Endometrial microvascular endothelial cells (primary cell): ENCODE results near the gene GABRR2. TPM values are rescaled to one million over a fixed set of nuclear protein-coding genes. Genes with fewer than 3 reads are reported as not detected.

ENCODE experiments used
- in situ Hi-C: cut with HindIII; loops from 2 replicates; pipeline ENCODE4 v1.10.0; 2017; ENCODE audit warnings: low sequenced_read_pairs, low pct_unique_long_range_greater_than_20kb; ENCODE audit errors: inconsistent ontology term
- total RNA-seq: library from RNA; depleted of rRNA; stranded (reverse); fragments of >200 nt; gene quantifications from one replicate; pipeline ENCODE4 v1.2.3, GENCODE V29; 2015; ENCODE audit errors: inconsistent ontology term

Gene GABRR2
- total RNA-seq: not detected

- in situ Hi-C loops: no loop called here
These were observed at the start of gene GABRR2 for GRCh38 chr6:89315249-89315885. Gene GABRR2, minus strand, starts transcription at chr6:89315299. Its CDS starts 134 bp downstream, at chr6:89315165.

GRCh38 chr6:89364586-89364985 lies 49.5 kb upstream of the GABRR2 start:
- in situ Hi-C loops: loop anchor here (25.0 kb wide), 1 partner anchor 402 kb away; the partner anchor contains the start of gene RNGTT

GRCh38 chr6:89361171-89361570 lies 46.1 kb upstream of the GABRR2 start:
- in situ Hi-C loops: loop anchor here (25.0 kb wide), 1 partner anchor 399 kb away; the partner anchor contains the start of gene RNGTT

DNA sequence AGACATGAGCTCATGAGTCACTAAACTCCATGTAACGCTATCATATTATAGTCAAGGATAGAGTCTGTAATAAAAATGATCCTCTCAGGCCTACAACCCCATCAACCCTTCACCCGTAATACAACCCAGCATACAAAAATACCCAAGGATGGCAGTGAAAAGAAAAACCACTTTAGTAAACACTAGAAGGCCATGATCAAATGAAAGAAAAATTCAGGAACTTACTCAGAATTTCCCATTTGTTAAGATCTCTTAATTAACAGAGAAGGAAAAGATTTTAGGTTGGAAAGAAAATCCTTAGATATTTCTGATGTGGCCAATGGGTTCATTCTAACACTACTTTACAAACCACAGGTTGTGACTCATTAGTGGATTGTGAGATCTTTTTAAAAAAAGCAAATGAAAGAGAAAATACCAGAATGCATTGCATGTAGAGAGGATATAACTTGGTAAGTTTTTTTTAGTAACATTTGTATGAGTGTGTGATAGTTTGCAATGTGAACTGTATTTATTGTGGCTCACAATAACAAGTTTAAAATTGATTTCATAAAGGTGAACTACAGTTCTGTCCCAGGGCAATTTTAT lies 45.4 kb upstream of the GABRR2 start:
- in situ Hi-C loops: loop anchor here (25.0 kb wide), 1 partner anchor 398 kb away; the partner anchor contains the start of gene RNGTT

DNA sequence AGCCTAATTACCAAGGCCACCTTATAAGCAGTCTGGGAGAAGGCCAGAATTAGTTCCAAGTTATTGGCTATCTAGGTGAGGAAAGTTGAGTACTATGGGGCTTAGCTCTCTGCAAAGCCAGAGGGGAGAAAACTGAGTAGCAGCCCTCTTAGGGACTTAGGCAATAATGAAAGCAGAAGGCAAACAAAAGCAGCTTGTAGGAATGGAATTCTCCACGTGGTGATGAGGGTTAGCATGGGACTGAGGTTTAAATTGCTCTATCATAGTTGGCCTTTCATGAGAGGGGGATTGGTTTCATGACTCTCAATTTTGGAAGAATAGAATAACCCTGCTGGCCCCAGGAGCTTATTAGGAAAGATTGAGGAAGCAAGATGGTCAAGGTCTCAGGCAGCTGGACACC lies 44.5 kb upstream of the GABRR2 start:
- in situ Hi-C loops: loop anchor here (25.0 kb wide), 1 partner anchor 397 kb away; the partner anchor contains the start of gene RNGTT

- in situ Hi-C loops: loop anchor here (25.0 kb wide), 1 partner anchor 395 kb away; the partner anchor contains the start of gene RNGTT
These were observed 42.3 kb upstream of the GABRR2 start for GRCh38 chr6:89357390-89357789.

DNA sequence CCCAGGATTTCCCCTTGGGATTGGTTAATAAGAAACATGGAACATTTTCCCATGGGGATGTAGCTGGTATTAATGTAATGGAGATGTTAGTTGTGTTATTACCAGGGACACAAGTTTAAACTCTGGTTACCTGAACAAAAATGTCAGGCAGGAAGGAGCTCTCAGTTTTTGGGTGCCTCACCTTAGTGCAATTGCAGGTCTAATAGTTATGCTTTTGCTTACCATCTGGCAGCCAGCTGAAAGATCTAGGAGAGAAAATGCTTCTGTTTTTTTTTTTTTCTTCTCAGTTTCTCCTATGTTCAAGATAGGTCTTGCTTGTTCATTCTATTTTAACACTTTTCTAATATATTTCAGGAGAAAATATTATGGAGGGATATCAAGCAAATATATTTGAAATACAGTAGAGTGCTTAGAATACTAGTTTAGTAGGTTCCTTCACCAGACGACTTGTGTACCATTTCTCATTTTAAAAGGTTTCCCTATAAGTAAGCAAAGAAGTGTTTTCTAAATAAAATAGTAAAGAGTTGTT lies 41.6 kb upstream of the GABRR2 start:
- in situ Hi-C loops: loop anchor here (25.0 kb wide), 1 partner anchor 394 kb away; the partner anchor contains the start of gene RNGTT

- in situ Hi-C loops: loop anchor here (25.0 kb wide), 1 partner anchor 393 kb away; the partner anchor contains the start of gene RNGTT
These were observed 40.6 kb upstream of the GABRR2 start for GRCh38 chr6:89355511-89356194.

- in situ Hi-C loops: loop anchor here (25.0 kb wide), 1 partner anchor 392 kb away; the partner anchor contains the start of gene RNGTT
These were observed 38.7 kb upstream of the GABRR2 start for GRCh38 chr6:89353702-89354392.

DNA sequence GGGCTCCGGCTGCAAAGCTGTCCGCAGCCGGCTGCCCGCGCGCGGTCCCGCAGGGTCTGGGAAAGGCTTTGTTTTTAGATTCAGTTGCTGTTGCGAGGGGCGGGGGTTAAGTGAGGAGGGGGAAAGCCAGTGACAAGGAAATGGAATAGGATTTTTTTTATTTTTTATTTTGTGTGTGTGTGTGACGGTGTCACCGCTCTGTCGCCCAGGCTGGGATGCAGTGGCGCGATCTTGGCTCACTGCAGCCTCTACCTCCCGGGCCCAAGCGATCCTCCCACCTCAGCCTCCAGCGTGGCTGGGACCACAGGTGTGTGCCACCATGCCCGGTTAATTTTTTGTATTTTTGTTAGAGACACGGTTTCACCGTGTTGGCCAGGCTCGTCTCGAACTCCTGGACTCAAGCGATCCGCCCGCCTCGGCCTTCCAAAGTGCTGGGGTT lies 38.0 kb upstream of the GABRR2 start:
- in situ Hi-C loops: loop anchor here (25.0 kb wide), 1 partner anchor 391 kb away; the partner anchor contains the start of gene RNGTT

DNA sequence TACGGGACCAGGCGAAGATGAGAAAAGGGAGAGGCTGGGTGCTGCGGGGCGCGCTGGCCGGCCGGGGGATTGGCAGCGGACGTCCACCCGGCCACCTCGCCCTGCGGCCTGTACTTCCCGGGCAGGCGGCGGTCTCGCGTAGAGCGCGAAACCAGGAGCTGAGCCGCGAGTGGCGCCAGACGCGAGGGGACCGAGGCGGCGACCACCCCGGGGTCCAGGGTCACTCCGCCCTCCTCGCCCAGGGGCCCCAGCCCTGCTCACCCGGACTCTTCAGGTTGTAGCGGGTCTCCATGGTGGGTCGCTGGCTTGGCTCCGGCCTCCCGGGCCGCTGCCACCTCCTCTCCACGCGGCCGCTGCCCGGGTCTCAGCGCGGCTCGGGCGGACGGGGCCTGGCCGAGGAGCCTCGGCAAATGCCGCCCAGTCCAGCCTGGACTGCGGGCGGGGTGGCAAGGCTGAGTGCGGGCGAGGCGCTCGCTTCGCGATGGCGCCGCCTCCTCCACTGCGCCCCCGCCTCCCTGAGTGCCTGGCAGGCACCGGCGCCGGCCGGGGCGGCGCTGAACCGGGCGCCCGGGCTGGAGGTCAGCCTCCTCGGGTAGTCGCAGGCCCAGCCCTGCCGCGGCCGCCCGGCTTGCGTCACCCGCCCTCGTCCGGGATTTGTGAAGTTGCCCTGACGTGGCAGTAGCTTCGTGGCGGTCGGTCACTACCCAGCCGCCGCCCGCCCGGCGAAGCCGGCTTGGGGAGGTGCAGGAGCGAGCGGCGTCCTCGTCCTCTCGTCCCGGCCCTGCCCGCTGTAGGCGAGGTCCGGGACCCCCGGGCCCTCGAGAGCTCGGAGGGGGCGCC lies 37.4 kb upstream of the GABRR2 start, which contains the start of gene UBE2J1:
TSS of gene UBE2J1 (minus strand) at position 445 of the 840 bp plus-strand sequence. CDS start at position 292, 153 bp downstream.
- in situ Hi-C loops: loop anchor here (25.0 kb wide), 1 partner anchor 390 kb away; the partner anchor contains the start of gene RNGTT

DNA sequence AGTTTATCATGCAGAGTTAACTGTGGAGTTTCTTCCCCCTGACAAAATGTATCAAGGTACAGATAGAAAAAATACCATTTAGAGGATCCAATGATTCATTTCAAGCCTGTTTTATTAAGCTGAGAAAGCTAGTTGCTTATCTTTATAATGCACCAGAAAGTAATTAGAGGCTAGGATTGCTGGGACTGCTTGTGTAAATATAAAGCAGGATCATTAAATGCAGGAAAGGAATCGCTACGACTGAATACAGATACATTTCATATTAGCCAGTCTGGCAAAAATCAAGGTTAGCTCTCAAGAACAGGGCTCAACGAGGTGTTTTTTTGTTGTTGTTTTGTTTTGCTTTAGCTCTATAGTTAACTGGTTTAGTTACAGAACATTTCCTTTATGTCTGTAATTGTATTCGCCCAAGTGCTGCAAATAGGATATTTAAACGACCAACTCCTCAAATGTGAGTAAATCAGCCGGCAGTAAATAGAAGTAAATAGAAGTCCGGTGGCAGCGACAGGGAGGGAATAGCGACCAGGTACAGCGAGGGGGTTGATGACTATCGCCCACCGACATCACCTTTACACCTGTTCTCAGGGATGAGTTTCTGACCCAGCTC lies 36.7 kb upstream of the GABRR2 start:
- in situ Hi-C loops: loop anchor here (25.0 kb wide), 1 partner anchor 389 kb away; the partner anchor contains the start of gene RNGTT

- in situ Hi-C loops: loop anchor here (25.0 kb wide), 1 partner anchor 388 kb away; the partner anchor contains the start of gene RNGTT
These were observed 35.3 kb upstream of the GABRR2 start for GRCh38 chr6:89350281-89350966.

- in situ Hi-C loops: no loop called here
These were observed 33.3 kb upstream of the GABRR2 start for GRCh38 chr6:89348372-89348771.

DNA sequence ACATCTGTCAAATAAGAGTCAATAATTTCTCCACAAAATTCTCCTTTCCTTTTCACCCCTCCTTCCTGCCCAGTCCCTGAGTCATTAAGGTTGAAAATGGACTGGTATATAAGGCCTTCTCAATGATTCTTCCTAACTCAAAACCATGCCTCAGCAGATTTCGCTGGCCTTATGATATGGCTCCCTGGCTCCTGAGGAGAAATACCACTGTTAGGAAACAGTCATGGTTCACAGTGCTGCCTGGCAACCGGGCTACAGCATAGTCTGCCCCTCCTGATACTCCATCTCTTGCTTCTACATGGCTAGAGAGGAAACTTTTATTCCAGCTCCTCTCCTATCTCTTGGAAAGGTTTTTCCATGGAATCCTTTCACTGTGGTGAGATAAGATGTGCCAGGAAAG lies 32.7 kb upstream of the GABRR2 start:
- in situ Hi-C loops: no loop called here

GRCh38 chr6:89346433-89346832 lies 31.3 kb upstream of the GABRR2 start:
- in situ Hi-C loops: no loop called here
